ENCODE data around the gene PRICKLE1.

The PRICKLE1 gene

GRCh38 chr12:42582498-42582897 is 7.0 kb downstream of the PRICKLE1 start:
- H3K36me3 Mint-ChIP-seq: no peaks in the 10 kb centered on the region
- peaks cover 25% of the 10 kb centered on the region for H3K27me3 Mint-ChIP-seq
- no peaks in the 10 kb centered on the region for H3K4me1 Mint-ChIP-seq (ENCODE audit: low read depth)
- H3K27ac Mint-ChIP-seq: no peak overlapping the region
- no peaks in the 10 kb centered on the region for H3K9me3 Mint-ChIP-seq (ENCODE audit: low read depth)
- no peak overlapping the region for H3K4me3 Mint-ChIP-seq

DNA sequence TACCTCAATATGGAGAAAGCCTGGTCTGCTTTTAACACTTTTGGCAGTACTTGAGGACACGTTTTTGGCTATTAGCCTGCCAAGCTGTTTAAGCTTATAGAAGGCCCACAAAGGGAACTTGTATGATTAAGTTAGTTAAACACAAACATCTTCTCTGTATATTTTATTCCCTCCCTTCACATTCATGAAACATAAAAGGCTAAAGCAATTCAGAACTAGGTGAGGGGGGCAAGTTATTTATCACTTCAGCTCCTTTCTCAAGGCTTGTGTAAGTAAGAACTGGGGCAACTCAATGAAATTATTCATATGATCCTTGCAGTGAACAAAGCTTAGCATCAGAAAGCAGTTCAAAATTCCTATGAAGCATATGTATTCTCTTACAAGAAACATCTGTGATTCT is 7.5 kb downstream of the PRICKLE1 start:
- peaks cover 21% of the 10 kb centered on the region for H3K27me3 Mint-ChIP-seq
- no peak overlapping the region for H3K4me3 Mint-ChIP-seq
- H3K27ac Mint-ChIP-seq: no peak overlapping the region
- H3K36me3 Mint-ChIP-seq: no peaks in the 10 kb centered on the region
- no peaks in the 10 kb centered on the region for H3K9me3 Mint-ChIP-seq (ENCODE audit: low read depth)
- no peaks in the 10 kb centered on the region for H3K4me1 Mint-ChIP-seq (ENCODE audit: low read depth)

GRCh38 chr12:42576374-42576773 is 13.2 kb downstream of the PRICKLE1 start:
- H3K27me3 Mint-ChIP-seq: peaks cover 11% of the 10 kb centered on the region
- no peaks in the 10 kb centered on the region for H3K4me1 Mint-ChIP-seq (ENCODE audit: low read depth)

GRCh38 chr12:42575717-42576116 is 13.8 kb downstream of the PRICKLE1 start:
- H3K27me3 Mint-ChIP-seq: peaks cover 10% of the 10 kb centered on the region
- H3K36me3 Mint-ChIP-seq: no peaks in the 10 kb centered on the region
- no peaks in the 10 kb centered on the region for H3K9me3 Mint-ChIP-seq (ENCODE audit: low read depth)
- no peak overlapping the region for H3K4me3 Mint-ChIP-seq
- H3K4me1 Mint-ChIP-seq (ENCODE audit: low read depth): no peaks in the 10 kb centered on the region
- no peak overlapping the region for H3K27ac Mint-ChIP-seq

More at GRCh38 chr12:42576374-42576773, 13.2 kb downstream of the PRICKLE1 start:
- Mint-ChIP-seq H3K36me3 (no peaks in the 10 kb centered on the region), H3K9me3 (ENCODE audit: low read depth) (no peaks in the 10 kb centered on the region), H3K4me3 (no peak overlapping the region), H3K27ac (no peak overlapping the region)

DNA sequence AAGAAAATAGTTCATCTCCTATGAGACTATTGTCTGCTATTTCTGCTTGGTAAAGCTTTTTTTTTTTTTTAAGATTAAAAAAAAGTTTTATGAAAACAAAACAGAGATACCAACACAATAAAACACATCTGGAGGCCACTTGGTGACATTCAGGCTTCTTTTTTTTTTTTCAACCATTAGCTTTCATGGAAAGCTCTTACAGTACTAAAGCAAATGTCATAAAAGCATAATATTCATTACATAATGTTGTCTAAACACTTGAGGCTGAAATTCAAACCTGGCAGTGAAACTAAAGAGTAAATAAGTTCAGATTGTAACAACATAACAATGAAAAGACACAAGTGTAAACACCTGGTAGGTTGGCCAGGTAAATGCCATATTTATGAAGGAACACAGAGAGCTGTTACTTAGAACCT is 14.7 kb downstream of the PRICKLE1 start:
- Mint-ChIP-seq H3K9me3 (ENCODE audit: low read depth) (no peaks in the 10 kb centered on the region), H3K27me3 (peaks cover 7% of the 10 kb centered on the region), H3K4me3 (no peak overlapping the region), H3K4me1 (ENCODE audit: low read depth) (no peaks in the 10 kb centered on the region), H3K36me3 (no peaks in the 10 kb centered on the region), H3K27ac (no peak overlapping the region)

GRCh38 chr12:42571327-42572009 is 18.1 kb downstream of the PRICKLE1 start:
- no peaks in the 10 kb centered on the region for H3K36me3 Mint-ChIP-seq
- no peaks in the 10 kb centered on the region for H3K4me1 Mint-ChIP-seq (ENCODE audit: low read depth)
- no peaks in the 10 kb centered on the region for H3K9me3 Mint-ChIP-seq (ENCODE audit: low read depth)
- no peak overlapping the region for H3K4me3 Mint-ChIP-seq
- H3K27ac Mint-ChIP-seq: no peak overlapping the region
- H3K27me3 Mint-ChIP-seq: peaks cover 4% of the 10 kb centered on the region

- H3K4me1 Mint-ChIP-seq (ENCODE audit: low read depth): no peaks in the 10 kb centered on the region
- no peaks in the 10 kb centered on the region for H3K36me3 Mint-ChIP-seq
These were observed 19.5 kb downstream of the PRICKLE1 start for GRCh38 chr12:42570076-42570475.

GRCh38 chr12:42568952-42569915 is 20.3 kb downstream of the PRICKLE1 start:
- Mint-ChIP-seq H3K27ac (no peak overlapping the region), H3K4me1 (ENCODE audit: low read depth) (no peaks in the 10 kb centered on the region), H3K9me3 (ENCODE audit: low read depth) (no peaks in the 10 kb centered on the region), H3K36me3 (no peaks in the 10 kb centered on the region), H3K4me3 (no peak overlapping the region), H3K27me3 (peaks cover 2% of the 10 kb centered on the region)

More at GRCh38 chr12:42570076-42570475, 19.5 kb downstream of the PRICKLE1 start:
- no peak overlapping the region for H3K4me3 Mint-ChIP-seq
- H3K27me3 Mint-ChIP-seq: peaks cover 2% of the 10 kb centered on the region
- H3K27ac Mint-ChIP-seq: no peak overlapping the region
- H3K9me3 Mint-ChIP-seq (ENCODE audit: low read depth): no peaks in the 10 kb centered on the region

- H3K4me1 Mint-ChIP-seq (ENCODE audit: low read depth): no peaks in the 10 kb centered on the region
- H3K27ac Mint-ChIP-seq: no peak overlapping the region
- peaks cover 3% of the 10 kb centered on the region for H3K27me3 Mint-ChIP-seq
- H3K36me3 Mint-ChIP-seq: no peaks in the 10 kb centered on the region
- no peaks in the 10 kb centered on the region for H3K9me3 Mint-ChIP-seq (ENCODE audit: low read depth)
- no peak overlapping the region for H3K4me3 Mint-ChIP-seq
These were observed 23.9 kb downstream of the PRICKLE1 start for GRCh38 chr12:42565633-42566032.

GRCh38 chr12:42564996-42565395 is 24.6 kb downstream of the PRICKLE1 start:
- Mint-ChIP-seq H3K4me3 (no peak overlapping the region), H3K27me3 (peaks cover 3% of the 10 kb centered on the region), H3K4me1 (ENCODE audit: low read depth) (no peaks in the 10 kb centered on the region), H3K27ac (no peak overlapping the region), H3K36me3 (no peaks in the 10 kb centered on the region), H3K9me3 (ENCODE audit: low read depth) (no peaks in the 10 kb centered on the region)

DNA sequence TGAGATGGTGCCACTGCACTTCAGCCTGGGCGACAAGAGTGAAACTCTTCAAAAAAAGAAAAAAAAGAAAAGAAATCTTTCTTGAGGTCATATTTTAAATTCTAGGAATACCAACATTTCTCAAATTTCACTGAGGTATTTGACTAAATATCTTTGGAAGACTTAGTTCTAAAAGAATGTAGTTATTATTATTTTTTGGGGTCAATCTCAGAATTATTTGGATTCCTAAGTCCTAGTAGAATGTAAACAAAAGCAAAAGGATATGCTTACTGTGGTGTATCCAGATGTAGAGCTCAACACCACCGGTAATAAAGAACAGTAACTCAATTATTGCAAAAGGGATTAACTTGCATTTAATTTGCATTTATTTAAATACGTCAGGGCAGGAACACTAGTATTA is 25.0 kb downstream of the PRICKLE1 start:
- no peak overlapping the region for H3K4me3 Mint-ChIP-seq
- H3K27me3 Mint-ChIP-seq: peaks cover 3% of the 10 kb centered on the region
- H3K4me1 Mint-ChIP-seq (ENCODE audit: low read depth): no peaks in the 10 kb centered on the region
- H3K27ac Mint-ChIP-seq: no peak overlapping the region
- no peaks in the 10 kb centered on the region for H3K36me3 Mint-ChIP-seq
- no peaks in the 10 kb centered on the region for H3K9me3 Mint-ChIP-seq (ENCODE audit: low read depth)

DNA sequence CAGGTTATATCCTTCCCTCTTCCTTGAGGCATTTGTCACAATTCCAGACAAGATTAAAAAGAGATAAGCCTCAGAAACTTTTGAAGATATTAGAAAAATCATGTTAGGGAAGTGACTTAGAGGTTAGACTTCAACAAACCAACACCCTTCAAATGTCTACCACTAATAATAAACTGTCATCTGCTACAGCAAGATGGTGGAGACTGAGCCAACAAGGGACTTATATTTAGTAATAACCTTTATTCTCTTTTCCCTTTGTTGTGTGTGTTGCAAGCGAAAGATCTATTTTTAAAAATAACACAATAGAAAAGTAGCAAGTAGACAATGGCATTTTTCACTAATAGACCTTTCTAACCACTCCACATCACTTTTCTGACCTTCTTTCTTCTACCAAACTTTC is 28.6 kb downstream of the PRICKLE1 start:
- no peak overlapping the region for H3K27ac Mint-ChIP-seq
- H3K9me3 Mint-ChIP-seq (ENCODE audit: low read depth): no peaks in the 10 kb centered on the region
- no peak overlapping the region for H3K4me3 Mint-ChIP-seq

GRCh38 chr12:42557586-42558172 is 31.9 kb downstream of the PRICKLE1 start:
- Mint-ChIP-seq H3K4me3 (no peak overlapping the region), H3K4me1 (ENCODE audit: low read depth) (no peaks in the 10 kb centered on the region), H3K36me3 (no peaks in the 10 kb centered on the region), H3K27me3 (peaks cover 3% of the 10 kb centered on the region), H3K27ac (no peak overlapping the region), H3K9me3 (ENCODE audit: low read depth) (no peaks in the 10 kb centered on the region)

More for the DNA sequence above, 28.6 kb downstream of the PRICKLE1 start:
- no peaks in the 10 kb centered on the region for H3K36me3 Mint-ChIP-seq
- no peaks in the 10 kb centered on the region for H3K4me1 Mint-ChIP-seq (ENCODE audit: low read depth)
- peaks cover 3% of the 10 kb centered on the region for H3K27me3 Mint-ChIP-seq

GRCh38 chr12:42556917-42557316 is 32.6 kb downstream of the PRICKLE1 start:
- Mint-ChIP-seq H3K27me3 (peaks cover 4% of the 10 kb centered on the region), H3K27ac (no peak overlapping the region), H3K4me3 (no peak overlapping the region), H3K4me1 (ENCODE audit: low read depth) (no peaks in the 10 kb centered on the region), H3K9me3 (ENCODE audit: low read depth) (no peaks in the 10 kb centered on the region), H3K36me3 (no peaks in the 10 kb centered on the region)

DNA sequence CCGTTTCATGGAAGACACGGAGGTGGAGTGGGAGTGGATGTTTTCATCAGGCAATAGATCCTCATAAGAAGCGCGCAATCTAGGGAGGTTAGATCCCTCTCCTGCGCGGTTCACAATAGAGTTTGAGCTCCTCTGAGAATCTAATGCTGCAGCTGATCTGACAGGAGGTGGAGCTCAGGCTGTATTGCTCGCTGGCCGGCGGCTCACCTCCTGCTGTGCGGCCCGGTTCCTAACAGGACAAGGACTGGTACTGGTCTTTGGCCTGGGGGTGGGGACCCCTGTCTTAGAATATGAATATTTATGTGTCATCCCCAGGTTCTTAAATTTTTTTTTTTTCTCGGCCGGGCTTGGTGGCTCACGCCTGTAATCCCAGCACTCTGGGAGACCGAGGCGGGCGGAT is 36.7 kb downstream of the PRICKLE1 start:
- Mint-ChIP-seq H3K4me3 (no peak overlapping the region), H3K36me3 (no peaks in the 10 kb centered on the region), H3K4me1 (ENCODE audit: low read depth) (no peaks in the 10 kb centered on the region), H3K9me3 (ENCODE audit: low read depth) (no peaks in the 10 kb centered on the region), H3K27ac (no peak overlapping the region), H3K27me3 (peaks cover 6% of the 10 kb centered on the region)

All from activated naive CD8-positive, alpha-beta T cell (primary cell).